ENCODE results near the gene SPAG6. TPM values are rescaled to one million over a fixed set of nuclear protein-coding genes. Genes with fewer than 3 reads are reported as not detected.

Gene SPAG6
- total RNA-seq, 1 donor from 2014 or later, result 0.31 TPM

DNA sequence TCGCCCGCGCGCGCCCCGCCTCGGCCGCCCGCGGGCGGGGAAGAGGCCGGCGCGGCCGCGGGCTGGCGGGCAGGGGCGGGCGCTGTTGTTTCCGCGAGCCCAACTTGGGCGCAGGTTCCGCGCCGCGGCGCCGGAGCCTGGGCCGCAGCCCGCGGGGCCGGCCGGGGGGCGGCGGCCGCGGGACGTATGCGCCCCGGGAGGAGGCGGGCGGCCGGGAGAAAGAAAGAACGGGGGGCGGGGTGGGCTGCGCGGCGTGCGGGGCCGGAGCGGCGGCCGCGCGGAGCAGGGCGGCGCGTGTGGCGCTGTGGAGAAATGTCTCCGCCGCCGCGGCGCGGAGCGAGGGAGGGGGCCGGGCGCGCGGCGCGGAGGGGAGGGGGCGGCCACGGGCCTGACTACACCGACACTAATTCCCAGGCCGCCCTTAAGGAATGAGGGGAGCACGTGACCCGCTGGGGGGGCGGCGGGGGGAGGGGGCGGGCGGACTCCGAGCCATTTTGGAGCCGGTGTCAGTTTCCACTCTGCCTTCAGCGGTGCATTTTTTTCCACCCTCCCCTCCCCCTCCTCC is 24.6 kb upstream of the SPAG6 start, which contains the start of gene BMI1:
Gene BMI1 (plus strand): TSS at position 509 of the 565 bp plus-strand sequence. CDS start 5,351 bp downstream, outside the sequence.
- ATAC-seq, result peak; percentile 87
- DNase-seq (ENCODE audit: low spot score), result peak; percentile 87
- intact Hi-C loops (cut with DNase I), result no loop called here

GRCh38 chr10:22321156-22321923 is 24.0 kb upstream of the SPAG6 start:
- intact Hi-C loops (cut with DNase I), result no loop called here
- ATAC-seq (peak; percentile 53), DNase-seq (ENCODE audit: low spot score) (peak; percentile 83)

DNA sequence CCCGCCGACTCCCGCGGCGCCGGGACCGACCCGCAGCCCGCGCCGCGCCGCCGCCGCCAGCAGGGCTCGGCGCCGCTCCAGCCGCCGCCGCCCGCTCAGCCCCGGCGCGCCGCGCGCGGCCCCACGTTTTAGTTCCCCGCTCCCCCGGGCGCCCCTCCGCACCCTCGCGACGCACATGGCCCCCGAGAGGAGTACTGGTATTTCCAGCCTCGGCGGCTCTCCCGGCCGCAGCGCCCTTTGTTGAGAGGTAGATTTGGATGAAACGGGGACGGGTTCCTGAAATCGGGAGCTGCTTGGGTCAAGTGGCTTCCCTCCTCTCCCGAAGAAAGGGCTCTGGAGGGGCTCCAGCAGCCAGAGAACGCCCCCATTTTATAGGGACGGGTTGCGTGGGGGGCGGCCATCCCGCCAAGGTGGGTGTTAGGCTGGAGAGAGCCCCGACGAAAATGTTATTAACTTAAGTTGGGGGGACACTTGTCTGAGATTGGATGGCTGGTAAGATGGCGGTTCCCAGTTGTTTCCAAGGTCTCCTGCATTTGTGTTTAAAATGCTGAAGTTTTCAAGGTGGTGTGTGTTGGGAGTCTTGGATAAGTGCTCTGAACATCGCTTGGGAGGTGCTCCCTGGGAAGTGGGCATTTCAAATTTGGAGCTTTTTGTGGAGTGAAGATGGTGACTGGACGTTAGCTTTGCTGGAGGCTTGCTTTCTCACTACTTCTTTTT is 23.2 kb upstream of the SPAG6 start:
- peak; percentile 67 for DNase-seq (ENCODE audit: low spot score)
- intact Hi-C loops (cut with DNase I), result no loop called here
- no peak for ATAC-seq

DNA sequence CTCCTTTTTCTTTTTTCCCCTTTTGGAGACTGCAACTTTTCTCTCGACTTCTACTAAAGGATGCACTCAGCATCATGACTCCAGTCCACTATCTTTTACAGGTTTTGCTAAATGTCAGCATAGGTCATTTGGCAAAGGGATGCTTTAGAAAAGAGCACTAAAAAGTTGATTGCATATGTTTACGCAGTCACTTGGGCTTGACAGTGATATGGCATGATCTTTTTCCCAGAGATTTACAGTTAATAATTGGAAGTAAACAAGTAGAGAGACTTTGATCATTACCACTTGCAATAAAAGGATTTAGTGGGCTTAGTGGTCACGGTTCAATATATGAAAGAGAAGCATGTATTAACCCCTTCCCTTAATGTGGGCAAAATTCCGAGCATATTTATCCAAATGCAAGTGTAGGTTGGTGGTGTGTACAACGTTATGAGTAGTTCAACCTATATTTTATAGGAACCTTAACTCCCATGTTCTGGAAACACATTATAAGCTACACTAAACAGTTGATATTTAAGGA is 22.6 kb upstream of the SPAG6 start:
- intact Hi-C loops (cut with DNase I), result no loop called here
- ATAC-seq (no peak), DNase-seq (ENCODE audit: low spot score) (no peak)

GRCh38 chr10:22323538-22324305 is 21.6 kb upstream of the SPAG6 start:
- intact Hi-C loops (cut with DNase I), result no loop called here
- no peak for DNase-seq (ENCODE audit: low spot score)
- no peak for ATAC-seq

- intact Hi-C loops (cut with DNase I), result no loop called here
- no peak for DNase-seq (ENCODE audit: low spot score)
- ATAC-seq, result no peak
Measured at GRCh38 chr10:22324413-22324812, 20.9 kb upstream of the SPAG6 start.

GRCh38 chr10:22324893-22325271 is 20.4 kb upstream of the SPAG6 start:
- no peak for ATAC-seq
- intact Hi-C loops (cut with DNase I), result no loop called here

DNA sequence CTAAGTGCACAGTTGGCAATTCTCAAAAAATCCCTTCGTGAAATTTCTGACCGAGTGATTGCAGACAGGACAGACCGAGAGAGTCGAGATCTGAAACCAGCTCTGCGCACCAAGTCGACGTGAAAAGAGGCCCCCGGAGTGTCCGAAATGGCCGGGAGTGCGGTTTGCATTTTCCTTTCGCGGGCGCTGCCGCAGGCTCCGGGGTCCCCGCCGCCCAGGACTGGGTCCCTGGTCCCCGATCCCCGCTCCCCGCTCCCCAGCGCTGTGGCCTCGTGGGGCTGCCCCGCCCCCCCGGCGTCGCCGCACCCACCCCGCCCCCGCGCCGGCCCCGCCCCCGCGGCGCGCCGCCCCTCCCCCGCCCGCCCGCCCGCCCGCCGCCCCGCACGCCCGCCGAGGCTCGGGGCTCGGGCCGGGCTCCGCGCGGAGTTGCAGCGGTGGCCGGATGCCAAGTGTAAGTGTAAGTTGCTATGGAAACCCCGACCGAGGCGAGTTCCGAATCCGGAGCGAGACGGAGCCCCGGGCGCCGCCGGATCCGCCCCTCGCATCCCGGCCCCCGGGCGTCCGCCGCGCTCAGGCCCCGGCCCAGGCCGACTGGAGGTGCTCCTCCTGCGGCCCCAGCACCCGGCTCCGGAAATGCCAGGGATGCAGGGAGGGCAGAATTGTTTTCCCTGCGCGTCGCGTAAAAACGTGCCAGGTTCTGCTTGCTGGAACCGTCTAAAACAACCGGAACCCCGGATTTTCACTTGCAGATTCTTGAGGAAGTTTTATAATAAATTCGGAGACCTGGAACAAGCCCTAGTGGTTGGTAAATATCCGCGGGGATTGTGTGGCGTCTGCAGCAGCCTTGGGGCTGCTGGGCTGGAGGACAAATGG is 19.8 kb upstream of the SPAG6 start:
- DNase-seq (ENCODE audit: low spot score) (peak; percentile 89), ATAC-seq (peak; percentile 64)
- intact Hi-C loops (cut with DNase I), result no loop called here

More at GRCh38 chr10:22324893-22325271, 20.4 kb upstream of the SPAG6 start:
- DNase-seq (ENCODE audit: low spot score), result no peak

GRCh38 chr10:22326145-22326702 is 19.1 kb upstream of the SPAG6 start:
- intact Hi-C loops (cut with DNase I), result no loop called here
- no peak for ATAC-seq

GRCh38 chr10:22329150-22329549 is 16.1 kb upstream of the SPAG6 start:
- no peak for ATAC-seq
- DNase-seq (ENCODE audit: low spot score), result no peak
- intact Hi-C loops (cut with DNase I), result no loop called here

More at GRCh38 chr10:22326145-22326702, 19.1 kb upstream of the SPAG6 start:
- no peak for DNase-seq (ENCODE audit: low spot score)

DNA sequence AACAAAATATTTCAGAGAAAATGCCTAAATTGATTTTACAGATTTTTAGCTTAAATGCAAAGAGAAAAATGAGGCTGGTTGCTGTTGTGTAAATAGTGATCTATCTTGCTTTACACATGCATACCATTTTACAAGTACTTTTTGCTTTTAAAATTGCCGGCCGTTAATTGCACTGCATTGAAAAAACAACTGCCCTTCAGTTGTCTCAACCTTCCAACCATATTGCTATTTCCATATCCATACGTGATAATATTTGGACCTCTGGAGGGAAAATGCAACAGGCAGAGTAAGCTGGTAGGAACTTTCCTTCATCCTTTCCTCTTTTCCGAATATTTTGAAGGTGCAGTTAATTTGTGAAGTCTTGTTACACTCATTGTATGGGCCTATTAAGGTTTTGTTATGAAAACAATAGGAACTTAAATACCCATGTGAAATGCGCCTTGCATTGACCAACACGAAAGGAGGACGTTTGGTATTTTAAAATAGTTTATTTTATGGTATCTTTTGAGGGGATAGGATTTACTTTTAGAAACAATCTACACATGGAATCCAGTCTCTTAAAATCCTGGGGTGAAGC is 13.1 kb upstream of the SPAG6 start:
- intact Hi-C loops (cut with DNase I), result no loop called here
- no peak for DNase-seq (ENCODE audit: low spot score)
- ATAC-seq, result no peak

DNA sequence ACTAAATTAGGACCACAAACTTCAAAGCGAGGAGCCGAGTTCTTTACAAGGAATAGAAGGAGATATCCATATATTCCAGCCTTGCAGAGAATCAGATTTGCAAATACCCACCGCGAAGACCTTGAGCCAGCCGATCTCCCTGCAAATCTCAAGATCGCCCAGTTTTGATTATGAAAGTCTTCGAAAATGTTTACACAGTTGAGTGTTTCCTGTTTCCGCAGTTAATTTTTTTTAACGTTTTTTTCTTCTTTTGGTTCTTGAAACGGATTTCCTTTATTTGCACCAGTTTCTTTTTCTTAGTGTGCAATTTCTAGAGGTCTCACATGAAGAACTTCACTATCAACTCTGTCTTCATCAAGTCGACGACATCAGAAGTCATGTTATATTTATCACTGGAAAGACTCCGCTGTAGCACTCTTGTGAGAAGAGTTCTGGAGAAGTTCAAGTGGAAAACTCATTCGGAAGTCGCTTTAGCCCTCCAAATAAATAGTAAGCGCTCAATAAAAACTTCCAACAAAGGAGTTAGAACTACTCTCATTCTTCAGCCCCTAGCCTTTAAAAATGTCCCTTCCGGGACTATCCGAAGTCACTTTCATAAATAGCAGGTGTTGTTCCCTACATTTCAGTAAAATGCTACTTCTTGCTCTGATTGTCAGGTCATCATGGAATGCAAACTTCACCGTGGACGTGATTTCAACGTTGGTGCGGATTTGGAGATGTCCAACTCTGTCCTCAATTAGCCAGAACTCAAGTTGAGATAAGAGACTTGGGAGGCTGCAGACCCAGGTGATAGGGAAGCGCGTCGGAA is 11.9 kb upstream of the SPAG6 start:
- intact Hi-C loops (cut with DNase I), result no loop called here
- DNase-seq (ENCODE audit: low spot score) (no peak), ATAC-seq (no peak)

- DNase-seq (ENCODE audit: low spot score) (no peak), ATAC-seq (no peak)
- intact Hi-C loops (cut with DNase I), result no loop called here
Measured at GRCh38 chr10:22333975-22334282, 11.4 kb upstream of the SPAG6 start.

- ATAC-seq (peak; percentile 18), DNase-seq (ENCODE audit: low spot score) (peak; percentile 59)
- intact Hi-C loops (cut with DNase I), result no loop called here
Measured at GRCh38 chr10:22334414-22335172, 10.7 kb upstream of the SPAG6 start.

DNA sequence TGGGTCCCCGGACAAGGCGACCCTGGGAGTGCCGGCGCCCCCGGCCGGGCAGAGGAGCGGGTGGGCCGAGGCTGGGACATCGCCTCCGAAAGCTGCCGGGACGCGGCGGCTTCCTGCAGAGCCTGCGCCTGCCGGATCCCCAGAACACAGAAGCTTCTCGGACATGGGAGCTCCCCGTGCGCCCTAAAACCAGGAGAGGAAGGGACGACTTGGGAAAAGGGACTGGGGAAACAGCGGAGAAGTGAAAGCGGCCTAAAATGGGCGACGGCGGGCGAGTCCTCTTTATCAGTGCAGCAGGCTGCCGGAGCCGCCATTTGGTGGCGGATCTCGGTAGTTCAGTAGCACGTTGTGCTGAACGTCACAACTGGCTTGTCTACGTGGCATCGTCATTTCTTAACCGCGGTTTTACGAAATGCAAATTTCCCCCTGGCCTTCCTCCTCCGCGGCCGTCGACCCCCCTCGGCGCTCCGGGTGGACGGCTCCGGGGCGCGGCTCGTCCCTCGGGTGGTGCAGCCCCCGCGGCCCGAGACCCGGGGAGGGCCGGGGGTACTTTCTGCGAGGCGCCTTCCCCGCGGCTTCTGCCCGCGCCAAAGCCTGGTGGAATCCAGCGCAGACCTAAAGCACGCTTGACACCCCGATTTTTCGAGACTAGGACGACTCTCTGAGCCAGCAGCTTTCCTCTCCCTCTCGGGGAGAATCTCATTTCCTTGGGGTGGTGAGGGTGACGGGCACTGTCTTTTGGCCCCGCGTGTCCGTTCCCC is 9.9 kb upstream of the SPAG6 start:
- peak; percentile 59 for ATAC-seq
- intact Hi-C loops (cut with DNase I), result no loop called here
- DNase-seq (ENCODE audit: low spot score), result peak; percentile 72

Measured in sciatic nerve (tissue), 2 donors.